ENCODE data around the gene ZFR. TPM values are rescaled to one million over a fixed set of nuclear protein-coding genes. Genes with fewer than 3 reads are reported as not detected.

The ZFR gene
- total and polyA plus RNA-seq, 8 donors = 47.1 to 116 (median 103) TPM

DNA sequence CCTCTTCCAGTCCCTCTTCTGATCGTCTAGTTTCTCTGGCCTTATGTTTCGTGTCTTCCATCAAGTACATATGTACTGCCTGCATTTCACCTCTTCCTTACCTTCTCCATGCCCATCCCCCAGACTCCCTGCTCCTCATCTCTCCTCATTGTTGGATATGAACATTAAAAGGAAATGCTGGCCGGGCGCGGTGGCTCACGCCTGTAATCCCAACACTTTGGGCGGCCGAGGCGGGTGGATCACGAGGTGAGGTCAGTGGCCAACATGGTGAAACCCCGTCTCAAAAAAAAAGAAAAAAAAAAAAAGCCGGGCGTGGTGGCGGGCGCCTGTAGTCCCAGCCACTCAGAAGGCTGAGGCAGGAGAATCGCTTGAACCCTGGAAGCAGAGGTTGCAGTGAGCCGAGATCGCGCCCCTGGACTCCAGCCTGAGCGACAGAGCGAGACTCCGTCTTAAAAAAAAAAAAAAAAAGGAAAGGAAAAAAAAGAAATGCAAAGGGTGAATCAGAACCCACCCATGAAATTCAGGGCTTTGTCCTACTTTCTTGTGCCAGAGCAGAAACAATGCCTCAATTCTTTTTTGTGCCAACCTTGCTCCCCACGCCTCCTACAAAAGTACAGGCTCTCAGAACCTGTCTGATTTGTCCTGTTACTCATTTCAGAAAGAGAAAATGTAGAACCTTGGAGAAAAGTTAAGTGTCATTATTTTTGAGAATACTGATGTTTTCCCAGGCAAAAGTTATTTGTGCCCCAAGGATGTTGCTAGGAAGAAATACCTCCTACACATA lies 1.5 kb upstream of the ZFR start:
- H3K27ac ChIP-seq = no peak overlapping the region
- no peak overlapping the region for H3K4me3 ChIP-seq
- H3K4me1 ChIP-seq = peaks cover 10 to 35% of the 10 kb centered on the region in 2 donors
- H3K9me3 ChIP-seq = no peaks in the 10 kb centered on the region
- no peaks in the 10 kb centered on the region for H3K27me3 ChIP-seq
- ATAC-seq (no peak), DNase-seq (no peak)
- H3K36me3 ChIP-seq = no peaks in the 10 kb centered on the region
- intact Hi-C loops (cut with DNase I) = no loop called here
- TF ChIP-seq, protein P1, sequence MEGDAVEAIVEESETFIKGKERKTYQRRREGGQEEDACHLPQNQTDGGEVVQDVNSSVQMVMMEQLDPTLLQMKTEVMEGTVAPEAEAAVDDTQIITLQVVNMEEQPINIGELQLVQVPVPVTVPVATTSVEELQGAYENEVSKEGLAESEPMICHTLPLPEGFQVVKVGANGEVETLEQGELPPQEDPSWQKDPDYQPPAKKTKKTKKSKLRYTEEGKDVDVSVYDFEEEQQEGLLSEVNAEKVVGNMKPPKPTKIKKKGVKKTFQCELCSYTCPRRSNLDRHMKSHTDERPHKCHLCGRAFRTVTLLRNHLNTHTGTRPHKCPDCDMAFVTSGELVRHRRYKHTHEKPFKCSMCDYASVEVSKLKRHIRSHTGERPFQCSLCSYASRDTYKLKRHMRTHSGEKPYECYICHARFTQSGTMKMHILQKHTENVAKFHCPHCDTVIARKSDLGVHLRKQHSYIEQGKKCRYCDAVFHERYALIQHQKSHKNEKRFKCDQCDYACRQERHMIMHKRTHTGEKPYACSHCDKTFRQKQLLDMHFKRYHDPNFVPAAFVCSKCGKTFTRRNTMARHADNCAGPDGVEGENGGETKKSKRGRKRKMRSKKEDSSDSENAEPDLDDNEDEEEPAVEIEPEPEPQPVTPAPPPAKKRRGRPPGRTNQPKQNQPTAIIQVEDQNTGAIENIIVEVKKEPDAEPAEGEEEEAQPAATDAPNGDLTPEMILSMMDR (IDR thresholded peaks at IDR 0.05) = no peak

DNA sequence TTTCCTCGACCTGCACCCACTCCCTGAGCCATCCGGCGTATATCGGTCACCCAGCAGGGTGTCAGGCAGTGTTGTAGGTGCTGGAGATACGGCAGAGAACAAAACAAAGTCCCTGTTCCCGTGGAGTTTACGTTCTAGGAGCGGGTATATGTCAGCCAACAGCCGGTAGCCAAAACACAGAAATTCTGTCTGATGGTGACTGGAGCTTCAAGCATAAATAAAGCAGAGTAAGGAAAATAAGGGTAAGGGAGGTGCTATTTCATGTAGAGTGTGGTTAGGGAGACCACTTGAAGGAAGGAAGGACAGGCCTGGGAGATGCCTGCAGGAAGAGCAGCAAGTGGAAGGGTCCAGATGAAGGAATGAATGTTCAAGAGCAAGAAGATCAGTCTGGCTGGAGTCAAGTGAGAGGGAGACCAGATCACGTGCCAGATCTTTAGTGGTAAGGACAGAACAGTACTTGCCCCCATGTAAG lies 783 bp upstream of the ZFR start:
- Histone ChIP-seq H3K36me3 (no peaks in the 10 kb centered on the region), H3K27ac (no peak overlapping the region), H3K27me3 (no peaks in the 10 kb centered on the region), H3K9me3 (no peaks in the 10 kb centered on the region), H3K4me1 (peaks cover 10 to 42% of the 10 kb centered on the region in 2 donors), H3K4me3 (no peak overlapping the region)
- intact Hi-C loops (cut with DNase I) = no loop called here
- ATAC-seq (no peak), DNase-seq (no peak)
- TF ChIP-seq, protein P1 (IDR thresholded peaks at IDR 0.05) = no peak

DNA sequence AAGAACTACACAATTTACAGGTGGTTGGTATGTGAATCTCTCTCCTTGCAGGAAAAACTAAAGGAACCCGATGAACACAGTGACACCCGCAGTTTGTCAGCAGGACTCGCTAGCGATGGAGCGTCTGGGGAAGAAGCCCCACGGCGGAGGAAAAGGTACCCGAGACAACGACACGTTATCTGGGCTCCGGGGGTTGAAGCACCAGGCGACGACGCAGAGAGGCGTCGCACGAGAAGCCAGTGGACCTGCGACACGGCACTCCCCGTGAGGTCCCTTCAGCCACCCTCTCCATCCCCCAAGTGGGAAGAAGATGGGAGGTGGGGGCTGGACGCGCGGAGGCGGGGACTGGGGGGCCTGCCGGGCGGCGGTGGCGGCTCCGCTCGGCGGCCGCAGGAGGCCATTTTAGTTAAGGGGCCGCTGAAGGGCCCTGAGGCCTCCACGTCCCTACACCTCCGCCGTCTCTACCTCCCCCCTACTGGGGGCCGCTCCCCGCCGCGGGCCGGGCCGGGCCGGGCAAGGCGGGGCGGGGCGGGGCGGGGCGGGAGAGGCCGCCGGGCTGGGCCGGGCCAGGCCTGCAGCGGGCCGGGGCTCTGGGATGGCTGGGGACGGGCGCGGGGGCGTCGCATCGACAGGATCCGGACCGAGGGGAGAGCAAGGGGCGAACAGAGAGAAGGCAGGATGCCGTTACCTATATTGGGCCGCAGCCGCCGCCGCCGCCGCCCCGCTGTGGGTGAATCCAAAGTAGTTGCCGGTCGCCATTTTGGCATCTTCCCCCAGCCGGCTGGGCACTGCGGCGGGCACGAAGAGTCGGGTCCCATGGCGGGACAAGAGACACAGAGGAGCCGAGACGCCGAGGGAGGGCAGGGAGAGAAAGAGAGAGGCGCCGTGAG lies 754 bp downstream of the ZFR start:
- H3K9me3 ChIP-seq = no peaks in the 10 kb centered on the region
- no peaks in the 10 kb centered on the region for H3K36me3 ChIP-seq
- peak overlapping the region; percentile 92 to 94 for H3K27ac ChIP-seq
- H3K4me3 ChIP-seq = peak overlapping the region; percentile 80 to 99
- peak; percentile 29 to 82 (median 44) for DNase-seq
- H3K27me3 ChIP-seq = no peaks in the 10 kb centered on the region
- intact Hi-C loops (cut with DNase I) = no loop called here
- H3K4me1 ChIP-seq = peaks cover 10 to 56% of the 10 kb centered on the region in 2 donors
- TF ChIP-seq, protein P1 (IDR thresholded peaks at IDR 0.05) = no peak
- peak; percentile 84 for ATAC-seq

DNA sequence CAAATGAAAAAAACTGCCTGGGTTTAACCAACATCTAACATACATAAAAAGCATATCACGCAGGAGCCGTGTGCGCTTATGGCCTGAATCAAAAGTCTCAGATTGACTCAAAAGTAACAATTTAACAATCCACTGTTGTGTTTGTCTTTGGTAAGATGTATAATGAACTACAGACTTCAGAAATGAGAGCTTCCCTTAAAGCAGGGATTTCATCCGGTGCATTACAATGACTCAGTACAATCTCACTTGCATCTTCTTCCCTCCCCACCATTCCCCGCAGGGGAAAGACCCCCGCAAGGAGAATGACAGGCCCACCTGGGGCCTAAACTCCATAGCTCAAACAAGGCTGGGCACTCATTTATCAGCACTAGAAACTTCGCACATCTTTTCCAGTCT lies 1.4 kb downstream of the ZFR start:
- intact Hi-C loops (cut with DNase I) = no loop called here
- H3K36me3 ChIP-seq = no peaks in the 10 kb centered on the region
- H3K27me3 ChIP-seq = no peaks in the 10 kb centered on the region
- H3K4me3 ChIP-seq = peak overlapping the region; percentile 80 to 99
- H3K4me1 ChIP-seq = peaks cover 10 to 58% of the 10 kb centered on the region in 2 donors
- H3K27ac ChIP-seq = peak overlapping the region; percentile 92 to 94
- no peak for ATAC-seq
- TF ChIP-seq, protein P1 (IDR thresholded peaks at IDR 0.05) = no peak
- no peaks in the 10 kb centered on the region for H3K9me3 ChIP-seq
- no peak for DNase-seq

Data from left lung (tissue), 10 donors.